HAP-1 (cell line): ENCODE measurements around the gene DDB1.

Experiments
- DNase-seq, 2 experiments: peaks; one replicate each; pipeline ENCODE4 v3.0.0-alpha.2; 2016 to 2020; ENCODE audit warnings: low spot score in 2 of 2
- H3K27me3 ChIP-seq: fragments of 250-450 bp; sonication (Bioruptor Pico); 2 replicates; pipeline ENCODE4 v1.5.1; 2020; ENCODE audit warnings: low read depth, mild to moderate bottlenecking, moderate library complexity
- H3K36me3 ChIP-seq: fragments of 250-450 bp; sonication (Bioruptor Pico); replicated peaks from 2 replicates; pipeline ENCODE4 v1.5.1; 2020; ENCODE audit warnings: mild to moderate bottlenecking
- H3K4me1 ChIP-seq: fragments of 250-450 bp; sonication (Bioruptor Pico); 2 replicates; pipeline ENCODE4 v1.5.1; 2020; ENCODE audit warnings: mild to moderate bottlenecking
- H3K4me3 ChIP-seq: fragments of 250-450 bp; sonication (Bioruptor Pico); 2 replicates; pipeline ENCODE4 v1.5.1; 2020; ENCODE audit warnings: mild to moderate bottlenecking, moderate library complexity
- H3K9me3 ChIP-seq: fragments of 250-450 bp; sonication (Bioruptor Pico); 2 replicates; pipeline ENCODE4 v1.5.1; 2020; ENCODE audit warnings: mild to moderate bottlenecking, moderate library complexity
- in situ Hi-C: fragments of 300-500 bp; cut with MboI; formaldehyde crosslinking; loops from 3 replicates; pipeline ENCODE4 v1.14.3; 2020; ENCODE audit warnings: low sequenced_read_pairs, inconsistent platforms, mixed read lengths

Gene DDB1

GRCh38 chr11:61361741-61362541, 29.0 kb upstream of the DDB1 start, which contains the start of the genes CYB561A3 and TMEM138:
Gene CYB561A3, minus strand, starts transcription at chr11:61361882. Its CDS starts 5,169 bp downstream, at chr11:61356713.
Gene TMEM138, plus strand, starts transcription at chr11:61362374. Its CDS starts 2,017 bp downstream, at chr11:61364391.
- peak; percentile 94 to 95 for DNase-seq
- Histone ChIP-seq H3K4me3 (peak within 1 kb of the TSS; percentile 85), H3K36me3 (peaks cover 39% of the 10 kb centered on the region), H3K4me1 (peaks cover 10% of the 10 kb centered on the region), H3K9me3 (no peaks in the 10 kb centered on the region), H3K27me3 (no peaks in the 10 kb centered on the region)
- in situ Hi-C loops: no loop called here

- H3K4me1 ChIP-seq: peaks cover 10% of the 10 kb centered on the region
- no peak for DNase-seq
- peaks cover 32% of the 10 kb centered on the region for H3K36me3 ChIP-seq
- H3K4me3 ChIP-seq: peak overlapping the region; percentile 85
- in situ Hi-C loops: no loop called here
- H3K27me3 ChIP-seq: no peaks in the 10 kb centered on the region
- no peaks in the 10 kb centered on the region for H3K9me3 ChIP-seq
Observed at GRCh38 chr11:61361237-61361740, 28.4 kb upstream of the DDB1 start.

- no peak for DNase-seq
- Histone ChIP-seq H3K27me3 (no peaks in the 10 kb centered on the region), H3K4me3 (no peak overlapping the region), H3K4me1 (peaks cover 10% of the 10 kb centered on the region), H3K36me3 (peaks cover 14% of the 10 kb centered on the region), H3K9me3 (no peaks in the 10 kb centered on the region)
- in situ Hi-C loops: no loop called here
Observed at GRCh38 chr11:61359516-61359915, 26.6 kb upstream of the DDB1 start.

GRCh38 chr11:61358566-61358965, 25.7 kb upstream of the DDB1 start:
- H3K4me3 ChIP-seq: no peak overlapping the region
- in situ Hi-C loops: no loop called here

DNA sequence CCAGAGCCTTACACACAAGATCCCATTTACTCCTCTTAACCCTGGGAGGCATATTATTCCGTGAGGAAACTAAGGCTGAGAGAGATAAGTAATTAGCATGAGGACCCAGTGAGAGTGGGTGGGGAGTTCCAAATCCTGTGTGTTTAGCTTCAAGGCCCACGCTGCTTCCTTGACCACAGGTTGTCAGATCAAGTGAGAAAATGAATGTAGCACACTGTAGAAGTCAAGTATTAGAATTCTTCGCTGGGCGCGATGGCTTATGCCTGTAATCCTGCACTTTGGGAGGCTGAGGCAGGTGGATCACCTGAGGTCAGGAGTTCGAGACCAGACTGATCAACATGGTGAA, 25.0 kb upstream of the DDB1 start:
- Histone ChIP-seq H3K9me3 (no peaks in the 10 kb centered on the region), H3K36me3 (peaks cover 10% of the 10 kb centered on the region), H3K4me1 (peaks cover 3% of the 10 kb centered on the region; the same call in 1 of the 2 replicates), H3K4me3 (no peak overlapping the region), H3K27me3 (no peaks in the 10 kb centered on the region)
- in situ Hi-C loops: no loop called here
- no peak for DNase-seq

More at GRCh38 chr11:61358566-61358965, 25.7 kb upstream of the DDB1 start:
- Histone ChIP-seq H3K9me3 (no peaks in the 10 kb centered on the region), H3K27me3 (no peaks in the 10 kb centered on the region), H3K4me1 (peaks cover 7% of the 10 kb centered on the region), H3K36me3 (peaks cover 6% of the 10 kb centered on the region)
- DNase-seq: no peak

- in situ Hi-C loops: no loop called here
- no peaks in the 10 kb centered on the region for H3K9me3 ChIP-seq
- H3K4me3 ChIP-seq: no peak overlapping the region
- no peaks in the 10 kb centered on the region for H3K27me3 ChIP-seq
- peaks cover 3% of the 10 kb centered on the region; the same call in 1 of the 2 replicates for H3K4me1 ChIP-seq
- DNase-seq: no peak
- peaks cover 14% of the 10 kb centered on the region for H3K36me3 ChIP-seq
Observed at GRCh38 chr11:61357233-61357893, 24.5 kb upstream of the DDB1 start.

DNA sequence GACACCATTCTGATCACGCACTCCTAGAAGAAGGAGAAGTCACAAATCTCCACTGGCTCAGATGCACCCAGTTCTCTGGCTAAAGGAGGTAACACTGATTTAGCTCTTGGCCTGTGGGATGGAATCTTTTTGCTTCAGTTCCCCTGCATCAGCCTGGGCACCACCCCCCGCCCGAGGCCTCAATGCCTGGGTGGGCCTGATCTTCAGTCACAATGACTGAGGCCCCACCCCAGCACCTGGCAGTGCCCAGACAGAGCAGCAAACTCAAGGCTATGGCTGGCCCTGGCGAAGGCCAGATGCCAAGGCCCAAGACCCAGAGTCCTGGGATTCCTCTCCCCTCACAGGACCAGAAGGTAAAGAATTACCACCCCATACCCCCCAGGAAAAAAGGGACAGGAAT, 23.8 kb upstream of the DDB1 start:
- H3K36me3 ChIP-seq: peaks cover 20% of the 10 kb centered on the region
- H3K4me1 ChIP-seq: peaks cover 3% of the 10 kb centered on the region; the same call in 1 of the 2 replicates
- H3K4me3 ChIP-seq: no peak overlapping the region
- in situ Hi-C loops: no loop called here
- H3K27me3 ChIP-seq: no peaks in the 10 kb centered on the region
- H3K9me3 ChIP-seq: no peaks in the 10 kb centered on the region
- DNase-seq: no peak

DNA sequence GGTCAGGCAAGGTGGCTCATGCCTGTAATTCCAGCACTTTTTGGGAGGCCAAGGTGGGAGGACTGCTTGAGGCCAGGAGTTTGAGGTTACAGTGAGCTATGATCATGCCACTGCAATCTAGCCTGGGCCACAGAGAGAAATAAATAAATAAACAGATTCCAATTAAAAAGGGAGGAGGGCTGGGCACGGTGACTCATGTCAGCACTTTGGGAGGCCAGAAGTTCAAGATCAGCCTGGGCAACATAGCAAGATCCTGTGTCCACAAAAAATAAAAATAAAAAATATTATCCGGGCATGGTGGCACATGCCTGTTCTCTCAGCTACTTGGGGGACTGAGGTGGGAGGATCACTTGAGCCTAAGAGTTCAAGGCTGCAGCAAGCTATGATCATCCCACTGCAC, 21.3 kb upstream of the DDB1 start:
- Histone ChIP-seq H3K9me3 (no peaks in the 10 kb centered on the region), H3K4me3 (no peak overlapping the region), H3K4me1 (no peaks in the 10 kb centered on the region), H3K36me3 (peaks cover 23% of the 10 kb centered on the region), H3K27me3 (no peaks in the 10 kb centered on the region)
- DNase-seq: no peak
- in situ Hi-C loops: no loop called here

GRCh38 chr11:61353131-61354067, 20.5 kb upstream of the DDB1 start:
- no peak overlapping the region for H3K4me3 ChIP-seq
- in situ Hi-C loops: no loop called here
- peaks cover 30% of the 10 kb centered on the region for H3K36me3 ChIP-seq
- DNase-seq: no peak
- H3K9me3 ChIP-seq: no peaks in the 10 kb centered on the region
- H3K4me1 ChIP-seq: no peaks in the 10 kb centered on the region
- H3K27me3 ChIP-seq: no peaks in the 10 kb centered on the region

- in situ Hi-C loops: no loop called here
- H3K9me3 ChIP-seq: no peaks in the 10 kb centered on the region
- no peak overlapping the region for H3K4me3 ChIP-seq
- peaks cover 34% of the 10 kb centered on the region for H3K36me3 ChIP-seq
- no peak for DNase-seq
- no peaks in the 10 kb centered on the region for H3K27me3 ChIP-seq
- no peaks in the 10 kb centered on the region for H3K4me1 ChIP-seq
Observed at GRCh38 chr11:61352038-61352437, 19.1 kb upstream of the DDB1 start.

DNA sequence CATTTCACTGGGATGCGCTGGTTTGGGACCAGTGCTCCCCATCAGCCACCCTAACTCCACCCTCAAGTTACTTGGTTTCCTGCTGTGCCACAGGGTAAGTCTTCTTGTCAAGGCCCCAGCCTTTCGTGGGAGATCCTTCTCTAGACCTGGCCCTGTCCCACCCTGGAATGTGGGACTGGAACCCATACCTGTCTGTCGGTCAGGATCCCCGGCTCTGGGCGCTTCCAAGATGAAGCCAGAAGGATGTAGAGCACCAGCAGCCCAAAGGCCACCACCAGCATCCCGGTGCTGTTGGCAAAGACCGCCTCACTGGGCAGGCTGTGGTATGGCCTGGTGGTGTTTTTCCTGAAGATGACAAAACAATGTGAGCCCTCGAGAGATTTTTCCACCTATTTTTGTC, 17.9 kb upstream of the DDB1 start:
- H3K4me1 ChIP-seq: no peaks in the 10 kb centered on the region
- H3K9me3 ChIP-seq: no peaks in the 10 kb centered on the region
- H3K4me3 ChIP-seq: no peak overlapping the region
- no peak for DNase-seq
- peaks cover 41% of the 10 kb centered on the region for H3K36me3 ChIP-seq
- in situ Hi-C loops: no loop called here
- H3K27me3 ChIP-seq: no peaks in the 10 kb centered on the region

DNA sequence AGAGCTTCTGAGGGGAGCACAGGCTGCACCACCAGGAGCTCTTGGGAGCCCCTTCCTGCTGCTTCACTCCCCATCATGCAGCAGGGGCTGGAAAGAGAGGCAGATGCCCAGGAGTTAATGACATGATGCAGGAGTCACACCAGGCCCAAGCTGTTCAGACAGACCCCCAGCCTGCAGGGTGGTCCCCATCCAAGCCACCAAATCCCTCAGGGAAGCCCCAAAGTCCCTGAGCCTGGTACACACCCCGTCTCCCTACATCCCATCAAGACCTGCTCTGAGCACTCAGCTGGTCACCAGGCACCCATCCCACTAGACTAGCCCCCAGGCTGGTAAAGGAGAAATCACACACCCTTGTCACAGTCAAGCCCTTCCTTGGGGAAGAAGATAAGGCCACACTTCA, 17.4 kb upstream of the DDB1 start:
- DNase-seq: no peak
- in situ Hi-C loops: no loop called here
- H3K9me3 ChIP-seq: no peaks in the 10 kb centered on the region

DNA sequence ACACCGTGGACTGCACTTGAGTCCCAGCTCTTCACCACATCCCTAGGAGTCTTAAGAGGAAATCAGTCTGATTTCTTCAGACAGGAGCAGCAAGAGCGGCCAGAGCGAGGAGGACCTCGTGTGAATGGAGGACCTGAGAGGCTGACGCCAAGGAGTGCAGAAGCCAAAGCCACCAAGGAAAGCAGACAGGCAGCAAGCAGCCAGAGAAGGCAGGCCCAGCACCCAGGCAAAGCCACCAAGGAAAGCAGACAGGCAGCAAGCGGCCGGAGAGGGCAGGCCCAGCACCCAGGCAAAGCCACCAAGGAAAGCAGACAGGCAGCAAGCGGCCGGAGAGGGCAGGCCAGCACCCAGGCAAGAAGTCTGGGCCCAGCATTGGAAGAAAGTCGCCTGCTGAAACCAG, 17.0 kb upstream of the DDB1 start:
- Histone ChIP-seq H3K4me3 (no peak overlapping the region), H3K9me3 (no peaks in the 10 kb centered on the region), H3K27me3 (no peaks in the 10 kb centered on the region), H3K4me1 (no peaks in the 10 kb centered on the region), H3K36me3 (peaks cover 41% of the 10 kb centered on the region)
- no peak for DNase-seq
- in situ Hi-C loops: no loop called here

More for the DNA sequence above, 17.4 kb upstream of the DDB1 start:
- Histone ChIP-seq H3K27me3 (no peaks in the 10 kb centered on the region), H3K36me3 (peaks cover 41% of the 10 kb centered on the region), H3K4me3 (no peak overlapping the region), H3K4me1 (no peaks in the 10 kb centered on the region)
